ENCODE measurements around the gene CEBPG.

Gene CEBPG

GRCh38 chr19:33409906-33410685 lies 36.6 kb downstream of the CEBPG start:
- H3K4me3 ChIP-seq (ENCODE audit: low read depth, low read length): no peak overlapping the region
- TF ChIP-seq CTCF (IDR thresholded peaks at IDR 0.05; ENCODE audit: low read depth, low read length, missing control alignments): no peak
- no peak for DNase-seq (ENCODE audit: low read depth)

GRCh38 chr19:33410915-33411401 lies 37.4 kb downstream of the CEBPG start:
- no peak for TF ChIP-seq CTCF (IDR thresholded peaks at IDR 0.05; ENCODE audit: low read depth, low read length, missing control alignments)
- DNase-seq (ENCODE audit: low read depth): no peak
- H3K4me3 ChIP-seq (ENCODE audit: low read depth, low read length): no peak overlapping the region

- no peak for DNase-seq (ENCODE audit: low read depth)
- no peak overlapping the region for H3K4me3 ChIP-seq (ENCODE audit: low read depth, low read length)
- TF ChIP-seq CTCF (IDR thresholded peaks at IDR 0.05; ENCODE audit: low read depth, low read length, missing control alignments): no peak
Observed at GRCh38 chr19:33411621-33412180, 38.2 kb downstream of the CEBPG start.

- no peak for DNase-seq (ENCODE audit: low read depth)
- H3K4me3 ChIP-seq (ENCODE audit: low read depth, low read length): no peak overlapping the region
- TF ChIP-seq CTCF (IDR thresholded peaks at IDR 0.05; ENCODE audit: low read depth, low read length, missing control alignments): no peak
Observed at GRCh38 chr19:33412601-33413425, 39.3 kb downstream of the CEBPG start.

- no peak overlapping the region for H3K4me3 ChIP-seq (ENCODE audit: low read depth, low read length)
- no peak for DNase-seq (ENCODE audit: low read depth)
- no peak for TF ChIP-seq CTCF (IDR thresholded peaks at IDR 0.05; ENCODE audit: low read depth, low read length, missing control alignments)
Observed at GRCh38 chr19:33413426-33413725, 39.9 kb downstream of the CEBPG start.

GRCh38 chr19:33413868-33414666 lies 40.6 kb downstream of the CEBPG start:
- DNase-seq (ENCODE audit: low read depth): no peak
- no peak overlapping the region for H3K4me3 ChIP-seq (ENCODE audit: low read depth, low read length)
- no peak for TF ChIP-seq CTCF (IDR thresholded peaks at IDR 0.05; ENCODE audit: low read depth, low read length, missing control alignments)
